Gastroesophageal sphincter (tissue), 3 donors: ENCODE results near the gene AFMID.

Source experiments
- POLR2A ChIP-seq, 2 donors: fragments of 450-650 bp; IDR thresholded peaks; one replicate each; pipeline ENCODE4 v1.6.1; 2017; ENCODE audit warnings: antibody characterized with exemption in 2 of 2, mild to moderate bottlenecking in 2 of 2, moderate library complexity in 1 of 2
- TF ChIP-seq, protein P1 (sequence below), 4 experiments: fragments of 200-600 bp in 2 of 4; fragments of 450-650 bp in 2 of 4; sonication (generic) in 1 of 4; IDR thresholded peaks; one replicate each; pipeline ENCODE4 v1.5.1; 2017 to 2019; ENCODE audit warnings: antibody characterized with exemption in 4 of 4, mild to moderate bottlenecking in 2 of 4, moderate library complexity in 2 of 4

DNA sequence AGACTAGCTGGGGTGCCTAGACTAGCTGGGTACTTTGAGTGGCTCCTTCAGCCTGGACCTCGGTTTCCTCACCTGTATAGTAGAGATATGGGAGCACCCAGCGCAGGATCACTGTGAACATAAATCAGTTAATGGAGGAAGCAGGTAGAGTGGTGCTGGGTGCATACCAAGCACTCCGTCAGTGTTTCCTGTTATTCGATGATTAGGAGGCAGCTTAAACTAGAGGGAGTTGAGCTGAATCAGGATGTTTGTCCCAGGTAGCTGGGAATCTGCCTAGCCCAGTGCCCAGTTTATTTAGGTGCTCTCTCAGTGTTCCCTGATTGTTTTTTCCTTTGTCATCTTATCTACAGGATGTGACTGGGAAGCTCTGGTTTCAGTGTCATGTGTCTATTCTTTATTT, 35.9 kb downstream of the AFMID start:
- TF ChIP-seq, protein P1, sequence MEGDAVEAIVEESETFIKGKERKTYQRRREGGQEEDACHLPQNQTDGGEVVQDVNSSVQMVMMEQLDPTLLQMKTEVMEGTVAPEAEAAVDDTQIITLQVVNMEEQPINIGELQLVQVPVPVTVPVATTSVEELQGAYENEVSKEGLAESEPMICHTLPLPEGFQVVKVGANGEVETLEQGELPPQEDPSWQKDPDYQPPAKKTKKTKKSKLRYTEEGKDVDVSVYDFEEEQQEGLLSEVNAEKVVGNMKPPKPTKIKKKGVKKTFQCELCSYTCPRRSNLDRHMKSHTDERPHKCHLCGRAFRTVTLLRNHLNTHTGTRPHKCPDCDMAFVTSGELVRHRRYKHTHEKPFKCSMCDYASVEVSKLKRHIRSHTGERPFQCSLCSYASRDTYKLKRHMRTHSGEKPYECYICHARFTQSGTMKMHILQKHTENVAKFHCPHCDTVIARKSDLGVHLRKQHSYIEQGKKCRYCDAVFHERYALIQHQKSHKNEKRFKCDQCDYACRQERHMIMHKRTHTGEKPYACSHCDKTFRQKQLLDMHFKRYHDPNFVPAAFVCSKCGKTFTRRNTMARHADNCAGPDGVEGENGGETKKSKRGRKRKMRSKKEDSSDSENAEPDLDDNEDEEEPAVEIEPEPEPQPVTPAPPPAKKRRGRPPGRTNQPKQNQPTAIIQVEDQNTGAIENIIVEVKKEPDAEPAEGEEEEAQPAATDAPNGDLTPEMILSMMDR (IDR thresholded peaks at IDR 0.05), result no peak
- no peak for TF ChIP-seq POLR2A (IDR thresholded peaks at IDR 0.05)
